ENCODE results near the gene TPST2.

DNA sequence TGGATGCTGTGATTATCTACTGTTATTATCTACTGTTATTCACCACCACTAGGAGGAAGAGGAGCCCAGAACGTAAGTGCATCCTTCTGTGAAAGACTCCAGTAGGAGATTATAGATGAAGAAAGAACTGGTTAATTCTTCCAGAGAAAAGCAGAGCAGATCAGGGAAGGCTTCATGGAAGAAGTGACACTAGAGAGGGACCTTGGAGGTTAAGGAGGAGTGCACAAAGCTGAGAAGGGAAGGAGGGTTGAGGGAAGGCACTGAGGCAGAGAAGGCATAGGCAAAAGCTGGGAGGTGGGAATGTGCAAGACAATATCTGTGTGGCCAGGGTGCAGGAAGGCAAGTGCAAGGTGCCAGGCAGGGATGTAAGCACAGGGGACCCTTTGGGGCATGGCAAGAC is 14.4 kb upstream of the TPST2 start:
- TF ChIP-seq TAF1 (IDR thresholded peaks at IDR 0.05; ENCODE audit: borderline replicate concordance, low read depth, low read length) (no peak), BHLHE40 (IDR thresholded peaks at IDR 0.05; ENCODE audit: borderline replicate concordance in 1 of 2, low read depth in 2 of 2, low read length in 1 of 2) (no peak), POLR2AphosphoS5 (IDR thresholded peaks at IDR 0.05; ENCODE audit: low read length) (no peak), EZH2 (IDR thresholded peaks at IDR 0.05; ENCODE audit: borderline replicate concordance, control insufficient read depth, low read depth, low read length) (no peak), SUZ12 (IDR thresholded peaks at IDR 0.05; ENCODE audit: unreplicated experiment) (no peak)
- TF ChIP-seq, protein P1, sequence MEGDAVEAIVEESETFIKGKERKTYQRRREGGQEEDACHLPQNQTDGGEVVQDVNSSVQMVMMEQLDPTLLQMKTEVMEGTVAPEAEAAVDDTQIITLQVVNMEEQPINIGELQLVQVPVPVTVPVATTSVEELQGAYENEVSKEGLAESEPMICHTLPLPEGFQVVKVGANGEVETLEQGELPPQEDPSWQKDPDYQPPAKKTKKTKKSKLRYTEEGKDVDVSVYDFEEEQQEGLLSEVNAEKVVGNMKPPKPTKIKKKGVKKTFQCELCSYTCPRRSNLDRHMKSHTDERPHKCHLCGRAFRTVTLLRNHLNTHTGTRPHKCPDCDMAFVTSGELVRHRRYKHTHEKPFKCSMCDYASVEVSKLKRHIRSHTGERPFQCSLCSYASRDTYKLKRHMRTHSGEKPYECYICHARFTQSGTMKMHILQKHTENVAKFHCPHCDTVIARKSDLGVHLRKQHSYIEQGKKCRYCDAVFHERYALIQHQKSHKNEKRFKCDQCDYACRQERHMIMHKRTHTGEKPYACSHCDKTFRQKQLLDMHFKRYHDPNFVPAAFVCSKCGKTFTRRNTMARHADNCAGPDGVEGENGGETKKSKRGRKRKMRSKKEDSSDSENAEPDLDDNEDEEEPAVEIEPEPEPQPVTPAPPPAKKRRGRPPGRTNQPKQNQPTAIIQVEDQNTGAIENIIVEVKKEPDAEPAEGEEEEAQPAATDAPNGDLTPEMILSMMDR (IDR thresholded peaks at IDR 0.05 in 2 of 3, conservative IDR thresholded peaks at IDR 0.05 in 1 of 3; ENCODE audit: control insufficient read depth in 2 of 3, extremely low read depth in 1 of 3, insufficient read depth in 1 of 3, low read depth in 3 of 3, low read length in 3 of 3): no peak
